ENCODE measurements around the gene FEM1A. TPM values are rescaled to one million over a fixed set of nuclear protein-coding genes. Genes with fewer than 3 reads are reported as not detected.

The FEM1A gene
- total and polyA plus RNA-seq, 8 donors: 1.7 to 14.2 (median 2.2) TPM

DNA sequence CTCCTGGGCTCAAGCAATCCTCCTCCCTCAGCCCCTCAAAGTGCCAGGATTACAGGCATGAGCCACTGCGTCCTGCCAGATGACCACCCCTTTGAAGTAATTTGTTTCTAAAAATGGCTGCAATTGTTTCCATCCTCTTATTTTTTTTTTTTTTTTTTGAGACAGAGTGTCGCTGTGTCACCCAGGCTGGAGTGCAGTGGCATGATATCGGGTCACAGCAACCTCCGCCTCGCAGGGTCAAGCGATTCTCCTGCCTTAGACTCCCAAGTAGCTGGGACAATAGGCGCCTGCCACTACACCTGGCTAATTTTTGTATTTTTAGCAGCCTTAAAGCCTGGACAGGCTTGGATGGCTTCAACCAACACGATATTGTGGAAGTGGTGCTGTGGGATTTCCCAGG lies 45.5 kb upstream of the FEM1A start:
- peaks cover 4 to 6% of the 10 kb centered on the region in 2 donors for H3K4me1 ChIP-seq
- DNase-seq: no peak
- no peak for ATAC-seq
- TF ChIP-seq, protein P1, sequence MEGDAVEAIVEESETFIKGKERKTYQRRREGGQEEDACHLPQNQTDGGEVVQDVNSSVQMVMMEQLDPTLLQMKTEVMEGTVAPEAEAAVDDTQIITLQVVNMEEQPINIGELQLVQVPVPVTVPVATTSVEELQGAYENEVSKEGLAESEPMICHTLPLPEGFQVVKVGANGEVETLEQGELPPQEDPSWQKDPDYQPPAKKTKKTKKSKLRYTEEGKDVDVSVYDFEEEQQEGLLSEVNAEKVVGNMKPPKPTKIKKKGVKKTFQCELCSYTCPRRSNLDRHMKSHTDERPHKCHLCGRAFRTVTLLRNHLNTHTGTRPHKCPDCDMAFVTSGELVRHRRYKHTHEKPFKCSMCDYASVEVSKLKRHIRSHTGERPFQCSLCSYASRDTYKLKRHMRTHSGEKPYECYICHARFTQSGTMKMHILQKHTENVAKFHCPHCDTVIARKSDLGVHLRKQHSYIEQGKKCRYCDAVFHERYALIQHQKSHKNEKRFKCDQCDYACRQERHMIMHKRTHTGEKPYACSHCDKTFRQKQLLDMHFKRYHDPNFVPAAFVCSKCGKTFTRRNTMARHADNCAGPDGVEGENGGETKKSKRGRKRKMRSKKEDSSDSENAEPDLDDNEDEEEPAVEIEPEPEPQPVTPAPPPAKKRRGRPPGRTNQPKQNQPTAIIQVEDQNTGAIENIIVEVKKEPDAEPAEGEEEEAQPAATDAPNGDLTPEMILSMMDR (IDR thresholded peaks at IDR 0.05): no peak
- H3K27ac ChIP-seq: no peak overlapping the region
- no peaks in the 10 kb centered on the region for H3K36me3 ChIP-seq
- intact Hi-C loops (cut with DNase I): no loop called here
- no peak overlapping the region for H3K4me3 ChIP-seq
- H3K27me3 ChIP-seq: peaks cover 0 to 52% of the 10 kb centered on the region in 2 donors
- no peaks in the 10 kb centered on the region for H3K9me3 ChIP-seq

DNA sequence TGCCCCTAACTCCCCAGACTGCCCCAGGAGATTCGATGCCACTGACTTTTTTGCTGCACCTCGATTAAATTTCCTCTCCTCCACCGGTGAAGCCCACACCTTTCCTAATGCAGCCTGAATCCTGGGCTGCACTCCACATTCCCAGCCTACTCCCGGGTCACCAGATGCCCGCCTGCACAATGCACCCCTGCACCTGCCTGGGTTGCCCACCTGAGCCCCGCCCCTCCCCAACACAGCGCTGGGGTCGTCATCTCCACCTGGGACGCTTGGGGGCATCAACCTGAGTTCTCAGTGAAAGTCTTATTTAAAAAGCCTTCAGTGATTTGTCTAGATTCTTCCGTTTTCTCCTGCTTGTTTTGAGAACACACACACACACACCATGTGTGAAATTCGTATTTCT lies 43.3 kb upstream of the FEM1A start:
- intact Hi-C loops (cut with DNase I): no loop called here
- ATAC-seq (no peak), DNase-seq (no peak)
- Histone ChIP-seq H3K27ac (no peak overlapping the region), H3K9me3 (no peaks in the 10 kb centered on the region), H3K27me3 (peaks cover 0 to 39% of the 10 kb centered on the region in 2 donors), H3K36me3 (no peaks in the 10 kb centered on the region), H3K4me1 (peaks cover 4 to 6% of the 10 kb centered on the region in 2 donors), H3K4me3 (no peak overlapping the region)
- TF ChIP-seq, protein P1 (IDR thresholded peaks at IDR 0.05): no peak

DNA sequence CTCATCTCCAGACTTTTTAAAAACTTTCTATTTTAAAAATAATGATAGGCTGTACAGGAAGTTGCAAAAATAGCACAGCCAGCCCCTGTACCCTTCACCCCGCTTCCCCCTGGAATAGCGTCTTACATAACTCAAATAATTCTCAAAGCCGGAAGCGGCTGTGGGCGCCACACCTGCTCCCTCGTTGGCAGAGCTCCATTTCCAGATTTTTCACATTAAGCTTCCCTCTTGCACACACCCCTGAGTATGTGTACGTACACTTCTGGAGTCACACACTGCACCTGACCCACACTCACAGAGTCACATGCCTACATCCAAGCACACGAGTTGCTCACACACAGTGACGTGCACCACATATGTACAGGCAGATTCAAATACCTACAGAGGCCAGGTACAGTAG lies 42.9 kb upstream of the FEM1A start:
- H3K36me3 ChIP-seq: no peaks in the 10 kb centered on the region
- peaks cover 4 to 6% of the 10 kb centered on the region in 2 donors for H3K4me1 ChIP-seq
- ATAC-seq (no peak), DNase-seq (no peak)
- H3K27ac ChIP-seq: no peak overlapping the region
- TF ChIP-seq, protein P1 (IDR thresholded peaks at IDR 0.05): no peak
- intact Hi-C loops (cut with DNase I): no loop called here
- peaks cover 0 to 42% of the 10 kb centered on the region in 2 donors for H3K27me3 ChIP-seq
- no peak overlapping the region for H3K4me3 ChIP-seq
- H3K9me3 ChIP-seq: no peaks in the 10 kb centered on the region

DNA sequence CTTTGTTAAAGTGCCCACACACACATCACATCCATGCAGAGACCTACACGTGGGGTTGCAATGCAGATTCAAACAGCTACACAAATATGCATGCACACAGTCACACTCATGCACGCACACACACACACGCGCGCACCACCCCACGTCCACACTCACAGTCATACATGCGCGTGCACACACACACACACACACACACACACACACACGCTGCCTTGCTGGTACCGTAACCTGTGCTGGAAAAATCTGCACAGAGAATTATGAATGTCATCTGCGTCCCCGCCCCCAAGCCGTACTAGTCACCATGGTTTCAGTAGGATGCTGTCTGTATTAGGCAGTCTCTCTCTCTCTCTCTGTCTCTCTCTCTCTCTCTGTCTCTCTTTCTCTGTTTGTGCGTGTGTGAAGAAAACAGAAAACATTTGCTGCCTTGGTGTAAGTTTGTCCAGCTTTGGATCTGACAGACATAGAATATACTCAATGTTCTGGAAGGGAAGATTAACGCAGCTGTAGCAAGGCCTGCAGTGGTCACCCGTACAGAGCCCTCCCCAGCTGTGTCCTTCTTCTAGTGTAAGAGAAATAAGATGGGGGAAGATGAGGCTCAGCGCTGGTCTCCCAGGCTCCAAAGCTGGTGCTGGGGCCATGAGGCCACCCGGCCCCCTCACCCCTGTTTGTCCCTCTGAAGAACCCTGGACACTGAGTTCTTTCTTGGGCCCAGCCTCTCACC lies 41.5 kb upstream of the FEM1A start:
- intact Hi-C loops (cut with DNase I): no loop called here
- Histone ChIP-seq H3K27me3 (peaks cover 0 to 46% of the 10 kb centered on the region in 2 donors), H3K4me3 (no peak overlapping the region), H3K36me3 (no peaks in the 10 kb centered on the region), H3K27ac (no peak overlapping the region), H3K9me3 (no peaks in the 10 kb centered on the region), H3K4me1 (peaks cover 0 to 3% of the 10 kb centered on the region in 2 donors)
- TF ChIP-seq, protein P1 (IDR thresholded peaks at IDR 0.05): no peak
- ATAC-seq: no peak
- no peak for DNase-seq

DNA sequence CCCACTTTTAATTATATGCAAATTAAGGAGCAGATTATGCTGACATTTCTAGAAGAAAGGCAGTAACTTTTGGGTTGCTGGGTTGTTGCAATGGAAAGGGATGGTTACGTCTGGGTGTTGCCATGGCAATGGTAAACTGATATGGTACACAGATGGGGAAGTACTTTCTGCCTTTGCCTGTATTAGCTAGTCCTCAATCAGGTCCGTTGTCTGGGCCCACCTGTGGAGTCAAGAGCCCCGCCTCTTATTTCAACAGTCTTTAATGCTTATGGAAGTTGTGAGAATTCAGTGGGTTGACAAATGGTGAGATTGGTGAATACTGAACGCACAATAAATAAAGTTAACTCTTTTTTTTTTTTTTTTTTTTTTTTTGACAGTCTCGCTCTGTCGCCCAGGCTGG lies 37.3 kb upstream of the FEM1A start:
- H3K9me3 ChIP-seq: no peaks in the 10 kb centered on the region
- DNase-seq (no peak), ATAC-seq (no peak)
- no peaks in the 10 kb centered on the region for H3K4me1 ChIP-seq
- H3K27me3 ChIP-seq: peaks cover 0 to 34% of the 10 kb centered on the region in 2 donors
- TF ChIP-seq, protein P1 (IDR thresholded peaks at IDR 0.05): no peak
- no peak overlapping the region for H3K27ac ChIP-seq
- intact Hi-C loops (cut with DNase I): no loop called here
- no peak overlapping the region for H3K4me3 ChIP-seq
- no peaks in the 10 kb centered on the region for H3K36me3 ChIP-seq

All from left lung (tissue), 10 donors.